ENCODE measurements around the gene LGI2.

The LGI2 gene

DNA sequence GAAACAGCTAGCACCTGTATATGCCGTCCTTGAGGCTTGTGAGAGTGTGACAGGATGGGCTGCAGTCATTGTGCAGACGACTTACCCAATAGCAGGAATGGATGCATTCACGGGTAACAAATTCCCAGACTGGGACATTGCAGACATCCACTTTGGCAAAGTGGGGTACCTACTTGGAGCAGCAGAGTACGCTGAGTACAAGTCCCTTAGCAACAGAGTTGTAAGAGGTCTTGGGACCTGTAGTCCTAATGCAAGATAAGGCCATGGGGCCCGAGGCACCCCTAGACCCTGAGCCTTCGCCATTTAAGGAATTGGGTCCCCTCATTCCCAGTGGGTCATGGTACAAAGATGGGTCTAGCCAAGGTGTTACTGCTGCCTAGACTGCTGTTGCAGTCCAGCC lies 62.5 kb downstream of the LGI2 start:
- no peak for DNase-seq

- no peak for DNase-seq
Observed at GRCh38 chr4:24967346-24967745, 63.4 kb downstream of the LGI2 start.

DNA sequence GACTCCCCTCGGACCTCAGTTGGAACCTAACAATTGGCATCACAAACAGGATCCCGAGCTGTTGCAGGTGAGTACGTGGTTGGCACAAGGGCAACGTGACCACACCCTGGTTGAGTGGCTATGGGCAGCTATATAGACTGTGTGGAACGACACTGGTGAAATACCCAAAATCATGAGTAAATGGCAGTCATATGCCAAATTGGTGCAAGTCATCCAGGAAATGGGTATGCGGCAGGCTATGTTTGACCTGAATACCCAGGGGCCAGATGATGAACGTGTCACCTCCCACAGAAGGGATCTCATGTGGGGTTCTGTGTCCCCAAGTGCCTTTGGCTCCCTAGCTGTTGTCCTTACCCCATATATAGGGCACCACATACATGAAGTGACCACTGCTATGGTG lies 64.7 kb downstream of the LGI2 start:
- no peak for DNase-seq

DNA sequence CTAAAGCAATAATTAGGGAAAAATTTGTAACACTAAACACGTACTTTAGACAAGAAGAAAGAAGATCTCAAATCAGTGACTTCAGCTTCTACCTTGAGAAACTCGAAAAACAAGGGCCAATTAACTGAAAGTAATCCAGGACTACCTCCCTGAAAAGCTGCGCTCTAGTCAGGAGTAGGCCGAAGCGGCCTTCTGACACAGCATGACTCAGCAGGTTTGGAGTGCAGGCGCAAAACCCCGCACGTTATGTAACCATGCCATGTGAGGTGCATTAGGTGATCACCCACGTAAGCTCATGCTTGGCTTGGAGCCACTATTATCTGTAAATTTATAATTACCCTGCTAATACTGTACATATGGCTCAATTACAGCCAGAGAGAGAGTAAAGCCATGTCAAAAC lies 65.1 kb downstream of the LGI2 start:
- no peak for DNase-seq

DNA sequence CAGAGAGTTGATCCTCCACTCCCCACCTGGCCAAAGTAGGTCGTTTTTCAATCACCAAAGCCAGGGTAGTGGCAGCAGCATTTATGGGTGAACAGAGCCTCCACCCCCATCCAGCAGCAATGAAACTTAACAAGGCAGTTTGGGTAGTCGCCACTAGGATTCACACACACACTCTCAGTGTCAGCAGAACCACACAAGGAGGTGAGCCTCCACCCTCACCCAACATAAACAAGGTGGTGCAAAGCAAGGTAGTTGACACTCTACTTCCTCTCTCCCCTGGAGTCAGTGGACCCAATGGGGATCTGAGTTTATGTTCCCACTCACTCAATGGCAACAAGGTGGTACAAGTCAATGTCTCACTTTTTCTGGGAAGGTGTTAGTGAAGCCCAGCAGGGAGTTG lies 67.5 kb downstream of the LGI2 start:
- no peak for DNase-seq

GRCh38 chr4:24957886-24958285 lies 72.9 kb downstream of the LGI2 start:
- no peak for DNase-seq

DNA sequence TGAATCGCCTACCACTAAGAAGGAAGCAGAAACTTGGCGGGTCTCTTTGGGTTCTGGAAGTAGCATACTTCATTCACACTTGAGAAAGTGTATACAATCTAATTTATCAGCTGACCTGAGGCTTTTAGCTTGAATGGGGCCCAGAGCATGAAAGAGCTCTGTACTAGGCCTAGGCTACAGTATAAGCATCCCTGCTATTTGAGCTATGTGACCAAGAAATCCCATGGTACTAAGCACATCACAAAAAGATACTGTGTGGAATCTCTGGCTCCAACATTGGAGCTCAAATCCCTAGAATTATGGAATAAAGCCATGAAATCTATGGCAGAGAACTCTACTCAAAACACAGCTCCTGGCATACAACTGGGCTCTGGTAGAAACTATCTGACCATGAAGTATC lies 74.0 kb downstream of the LGI2 start:
- no peak for DNase-seq

DNA sequence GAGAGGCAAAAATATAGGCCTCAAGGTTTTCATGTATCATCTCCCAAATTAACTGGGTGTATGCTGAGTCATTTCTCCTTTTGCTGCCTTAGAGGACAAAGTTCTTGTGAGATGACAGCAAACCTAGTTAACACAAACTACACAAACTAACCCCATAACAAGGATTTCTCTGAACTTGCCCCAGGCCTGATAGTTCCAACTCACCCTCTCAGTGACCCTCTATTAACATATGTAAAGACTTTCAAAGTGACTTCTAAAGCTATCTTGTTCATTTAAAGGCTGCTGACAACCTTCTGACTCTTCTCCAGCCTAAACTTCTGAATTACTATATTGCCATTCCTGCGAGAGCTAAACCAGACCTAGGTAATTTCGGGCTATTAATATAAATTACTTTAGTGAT lies 74.7 kb downstream of the LGI2 start:
- no peak for DNase-seq

DNA sequence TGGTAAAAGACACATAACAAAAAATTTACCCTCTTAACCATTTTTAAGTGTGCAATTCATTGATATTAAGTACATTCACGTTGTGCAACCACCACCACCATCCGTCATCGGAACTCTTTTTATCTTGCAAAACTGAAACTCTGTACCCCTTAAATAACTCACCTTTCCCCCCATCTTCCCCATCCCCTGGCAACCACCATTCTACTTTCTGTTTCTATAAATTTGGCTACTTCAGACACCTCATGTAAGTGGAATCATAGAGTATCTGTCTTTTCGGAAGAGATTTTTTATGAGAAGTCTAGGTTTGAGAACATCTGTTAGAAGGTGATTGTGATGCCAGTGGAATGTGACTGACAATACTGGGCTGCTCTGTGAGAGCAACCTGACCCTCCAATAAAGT lies 78.1 kb downstream of the LGI2 start:
- DNase-seq = no peak

DNA sequence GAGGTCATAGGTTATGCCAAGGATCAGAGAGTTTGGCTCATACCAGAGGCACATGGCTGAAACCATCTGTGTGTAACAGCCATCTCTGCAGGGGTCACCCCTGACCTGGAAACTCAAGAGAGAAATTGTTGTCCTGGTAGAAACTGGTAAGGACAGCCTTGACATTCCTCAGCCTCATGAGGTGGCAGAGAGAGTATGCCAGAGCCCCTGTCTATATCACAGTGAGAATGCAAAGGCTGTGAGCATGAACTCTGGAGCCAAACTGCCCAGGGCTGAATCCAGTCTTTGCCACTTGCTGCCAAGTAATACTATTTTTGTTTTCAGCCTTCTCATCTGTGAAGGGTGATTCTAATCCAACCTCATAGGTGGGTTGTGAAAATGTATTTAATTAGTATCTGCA lies 80.8 kb downstream of the LGI2 start:
- DNase-seq = no peak

Measured in hypothalamus (tissue), 51 donors.